ENCODE data around the gene RPS10. TPM values are rescaled to one million over a fixed set of nuclear protein-coding genes. Genes with fewer than 3 reads are reported as not detected.
"Not testable (repeated sequence)": the region's sequence is repeated elsewhere in the genome, so short reads cannot be mapped to it uniquely, and the experiment has no call there.

Gene RPS10
- total RNA-seq, 5 donors from 2014 or later (not counting 1 experiment from before 2014, with no cell fraction given) = 2,352 to 2,733 (median 2,512) TPM

- peak overlapping the region in 1 of 2 donors; percentile 55 for H3K27ac Mint-ChIP-seq
- ChIA-PET CTCF (interaction anchor here (0.5 to 2.5 kb wide), 26 partner anchors 9 to 252 kb away, joined by 3 to 22 read pairs (median 7); partner anchors contain the start of genes SMIM29 (in 2 of the 2), NUDT3 (in 1 of the 2) and RPS10 (in 1 of the 2)), POLR2A (interaction anchor here (0.5 to 0.9 kb wide), 5 partner anchors 9 to 880 kb away, joined by 3 to 6 read pairs (median 5); no protein-coding TSS in a partner anchor)
- peaks cover 0 to 8% (median 4%) of the 10 kb centered on the region in 3 donors for H3K4me1 Mint-ChIP-seq
- H3K4me1 ChIP-seq (ENCODE audit: control insufficient read depth in 1 of 2, extremely low read depth in 1 of 2, insufficient read depth in 2 of 2, low read length in 2 of 2) = no peaks in the 10 kb centered on the region
- no peak overlapping the region for H3K27ac ChIP-seq (ENCODE audit: low read length)
- no peaks in the 10 kb centered on the region for H3K9me3 Mint-ChIP-seq
- H3K27me3 Mint-ChIP-seq = no peaks in the 10 kb centered on the region
- peaks cover 28% of the 10 kb centered on the region for H3K36me3 Mint-ChIP-seq
- H3K4me3 ChIP-seq (ENCODE audit: control insufficient read depth in 1 of 2, extremely low read depth in 1 of 2, low read length in 1 of 2) = no peak overlapping the region
- no peaks in the 10 kb centered on the region for H3K27me3 ChIP-seq (replicated peaks in 1 of 2; ENCODE audit: control insufficient read depth in 2 of 2, extremely low read depth in 1 of 2, insufficient read depth in 2 of 2, low read length in 1 of 2)
- H3K36me3 ChIP-seq (ENCODE audit: control insufficient read depth in 2 of 2, extremely low read depth in 1 of 2, insufficient read depth in 1 of 2, low read length in 1 of 2) = peaks cover 8 to 50% of the 10 kb centered on the region in 2 donors
- 97% methylated on average over 5 of the region's 11 CpGs for WGBS (ENCODE audit: insufficient coverage)
- H3K4me3 Mint-ChIP-seq = no peak overlapping the region
- ATAC-seq (replicated peaks in 1 of 4) (peak; percentile 65 to 82 (median 67)), DNase-seq (peak in 31 of 35 experiments; percentile 9 to 71 (median 37))
- no peaks in the 10 kb centered on the region for H3K9me3 ChIP-seq
These were observed 10.6 kb downstream of the RPS10 start for GRCh38 chr6:34414999-34415858.

DNA sequence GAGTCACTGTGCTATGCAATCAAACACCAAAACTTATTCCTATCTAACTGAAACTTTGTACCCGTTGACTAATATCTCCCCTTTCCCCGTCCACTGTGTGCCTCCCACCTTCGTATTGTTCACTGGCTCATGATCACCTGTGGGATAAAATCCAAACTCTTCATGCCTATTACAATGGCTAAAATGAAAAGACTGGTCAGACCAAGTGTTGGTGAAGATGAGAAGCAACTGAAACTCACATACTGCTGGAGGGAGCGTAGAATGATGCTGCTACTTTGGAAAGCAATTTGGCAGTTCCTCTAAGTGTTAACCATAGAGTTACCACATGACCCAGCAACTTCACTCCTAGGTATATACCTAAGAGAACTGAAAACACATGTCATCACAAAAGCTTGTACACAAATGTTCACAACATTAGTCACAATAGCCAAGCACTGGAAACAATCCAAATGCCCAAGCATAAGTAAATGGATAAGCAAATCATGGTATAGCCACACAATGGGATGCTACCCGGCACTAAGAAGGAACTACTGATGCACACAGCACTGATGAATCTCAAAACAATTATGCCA, 13.1 kb downstream of the RPS10 start:
- CTCF ChIA-PET = interaction anchor here in 1 of 2 donors (0.5 kb wide), 1 partner anchor 235 kb away, joined by 3 read pairs; no protein-coding TSS in a partner anchor
- no peak overlapping the region for H3K4me3 Mint-ChIP-seq
- no peaks in the 10 kb centered on the region for H3K27me3 Mint-ChIP-seq
- no peaks in the 10 kb centered on the region for H3K9me3 Mint-ChIP-seq
- no peak for DNase-seq
- Histone ChIP-seq H3K4me3 (ENCODE audit: control insufficient read depth in 1 of 2, extremely low read depth in 1 of 2, low read length in 1 of 2) (no peak overlapping the region), H3K9me3 (no peaks in the 10 kb centered on the region), H3K27ac (ENCODE audit: low read length) (no peak overlapping the region), H3K36me3 (ENCODE audit: control insufficient read depth in 2 of 2, extremely low read depth in 1 of 2, insufficient read depth in 1 of 2, low read length in 1 of 2) (peaks cover 8 to 26% of the 10 kb centered on the region in 2 donors), H3K27me3 (replicated peaks in 1 of 2; ENCODE audit: control insufficient read depth in 2 of 2, extremely low read depth in 1 of 2, insufficient read depth in 2 of 2, low read length in 1 of 2) (no peaks in the 10 kb centered on the region), H3K4me1 (ENCODE audit: control insufficient read depth in 1 of 2, extremely low read depth in 1 of 2, insufficient read depth in 2 of 2, low read length in 2 of 2) (no peaks in the 10 kb centered on the region)
- H3K4me1 Mint-ChIP-seq = peaks cover 0 to 4% (median 2%) of the 10 kb centered on the region in 3 donors
- 83% methylated on average over 1 of the region's 5 CpGs for WGBS (ENCODE audit: insufficient coverage)
- H3K27ac Mint-ChIP-seq = no peak overlapping the region
- no peak for ATAC-seq (replicated peaks in 1 of 4)
- POLR2A ChIA-PET = no interaction called here
- peaks cover 20% of the 10 kb centered on the region for H3K36me3 Mint-ChIP-seq

GRCh38 chr6:34412016-34412415, 13.9 kb downstream of the RPS10 start:
- DNase-seq (no peak), ATAC-seq (replicated peaks in 1 of 4) (no peak)
- H3K27me3 Mint-ChIP-seq = no peaks in the 10 kb centered on the region
- ChIA-PET POLR2A (no interaction called here), CTCF (no interaction called here)
- H3K36me3 ChIP-seq (ENCODE audit: control insufficient read depth in 2 of 2, extremely low read depth in 1 of 2, insufficient read depth in 1 of 2, low read length in 1 of 2) = peaks cover 3 to 19% of the 10 kb centered on the region in 2 donors
- no peak overlapping the region for H3K4me3 Mint-ChIP-seq
- H3K36me3 Mint-ChIP-seq = peaks cover 15% of the 10 kb centered on the region
- H3K9me3 Mint-ChIP-seq = no peaks in the 10 kb centered on the region
- H3K9me3 ChIP-seq = no peaks in the 10 kb centered on the region
- no peak overlapping the region for H3K27ac ChIP-seq (ENCODE audit: low read length)
- H3K4me1 Mint-ChIP-seq = peaks cover 0 to 4% (median 2%) of the 10 kb centered on the region in 3 donors
- 100% methylated on average over 3 of the region's 5 CpGs for WGBS (ENCODE audit: insufficient coverage)
- H3K27me3 ChIP-seq (replicated peaks in 1 of 2; ENCODE audit: control insufficient read depth in 2 of 2, extremely low read depth in 1 of 2, insufficient read depth in 2 of 2, low read length in 1 of 2) = no peaks in the 10 kb centered on the region
- H3K4me1 ChIP-seq (ENCODE audit: control insufficient read depth in 1 of 2, extremely low read depth in 1 of 2, insufficient read depth in 2 of 2, low read length in 2 of 2) = no peaks in the 10 kb centered on the region
- no peak overlapping the region for H3K4me3 ChIP-seq (ENCODE audit: control insufficient read depth in 1 of 2, extremely low read depth in 1 of 2, low read length in 1 of 2)
- peak overlapping the region; percentile 7 to 62 for H3K27ac Mint-ChIP-seq

GRCh38 chr6:34407915-34408314, 18.0 kb downstream of the RPS10 start:
- H3K9me3 ChIP-seq; H3K36me3 Mint-ChIP-seq; H3K27me3 ChIP-seq (replicated peaks in 1 of 2; ENCODE audit: control insufficient read depth in 2 of 2, extremely low read depth in 1 of 2, insufficient read depth in 2 of 2, low read length in 1 of 2); H3K9me3 Mint-ChIP-seq; H3K27me3 Mint-ChIP-seq; H3K4me1 Mint-ChIP-seq; H3K4me3 ChIP-seq (ENCODE audit: control insufficient read depth in 1 of 2, extremely low read depth in 1 of 2, low read length in 1 of 2); H3K4me1 ChIP-seq (ENCODE audit: control insufficient read depth in 1 of 2, extremely low read depth in 1 of 2, insufficient read depth in 2 of 2, low read length in 2 of 2); POLR2A ChIA-PET; DNase-seq; H3K27ac ChIP-seq (ENCODE audit: low read length); H3K27ac Mint-ChIP-seq; H3K36me3 ChIP-seq (ENCODE audit: control insufficient read depth in 2 of 2, extremely low read depth in 1 of 2, insufficient read depth in 1 of 2, low read length in 1 of 2); ATAC-seq (replicated peaks in 1 of 4); H3K4me3 Mint-ChIP-seq: not testable (repeated sequence)
- CTCF ChIA-PET = interaction anchor here in 1 of 2 donors (0.6 kb wide), 1 partner anchor 150 kb away, joined by 4 read pairs; no protein-coding TSS in a partner anchor
- WGBS (ENCODE audit: insufficient coverage) = no CpG with 5 or more reads among the region's 1 CpG

- Mint-ChIP-seq H3K27me3 (no peaks in the 10 kb centered on the region), H3K9me3 (no peaks in the 10 kb centered on the region), H3K4me3 (no peak overlapping the region), H3K4me1 (peaks cover 12 to 14% (median 13%) of the 10 kb centered on the region in 3 donors), H3K36me3 (no peaks in the 10 kb centered on the region), H3K27ac (no peak overlapping the region)
- no peaks in the 10 kb centered on the region for H3K36me3 ChIP-seq (ENCODE audit: control insufficient read depth in 2 of 2, extremely low read depth in 1 of 2, insufficient read depth in 1 of 2, low read length in 1 of 2)
- POLR2A ChIA-PET = interaction anchor here in 1 of 2 donors (0.7 kb wide), 1 partner anchor 73 kb away, joined by 3 read pairs; no protein-coding TSS in a partner anchor
- H3K27ac ChIP-seq (ENCODE audit: low read length) = no peak overlapping the region
- no peak overlapping the region for H3K4me3 ChIP-seq (ENCODE audit: control insufficient read depth in 1 of 2, extremely low read depth in 1 of 2, low read length in 1 of 2)
- ATAC-seq (replicated peaks in 1 of 4) (no peak), DNase-seq (no peak)
- H3K4me1 ChIP-seq (ENCODE audit: control insufficient read depth in 1 of 2, extremely low read depth in 1 of 2, insufficient read depth in 2 of 2, low read length in 2 of 2) = peaks cover 7 to 16% of the 10 kb centered on the region in 2 experiments
- no peaks in the 10 kb centered on the region for H3K9me3 ChIP-seq
- WGBS (ENCODE audit: insufficient coverage) = no CpG with 5 or more reads among the region's 6 CpGs
- no peaks in the 10 kb centered on the region for H3K27me3 ChIP-seq (replicated peaks in 1 of 2; ENCODE audit: control insufficient read depth in 2 of 2, extremely low read depth in 1 of 2, insufficient read depth in 2 of 2, low read length in 1 of 2)
- CTCF ChIA-PET = interaction anchor here in 1 of 2 donors (0.6 to 1.0 kb wide), 2 partner anchors 19 to 230 kb away, joined by 3 to 4 read pairs; no protein-coding TSS in a partner anchor
These were observed 29.4 kb downstream of the RPS10 start for GRCh38 chr6:34396518-34396917.

DNA sequence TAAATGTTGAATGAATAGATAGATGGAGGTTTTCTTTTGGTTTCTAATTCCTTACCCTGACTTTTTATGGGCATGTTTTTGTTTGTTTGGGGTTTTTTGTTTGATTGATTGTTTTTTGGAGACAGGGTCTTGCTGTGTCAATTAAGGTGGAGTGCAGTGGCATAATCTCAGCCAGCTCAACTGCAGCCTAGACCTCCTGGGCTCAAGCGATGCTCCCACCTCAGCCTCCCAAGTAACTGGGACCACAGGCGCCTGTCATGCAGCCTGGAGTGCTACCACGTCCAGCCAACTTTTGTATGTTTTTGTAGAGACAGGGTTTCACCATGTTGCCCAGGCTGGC, 31.9 kb downstream of the RPS10 start:
- Mint-ChIP-seq H3K36me3 (no peaks in the 10 kb centered on the region), H3K4me1 (peaks cover 18% of the 10 kb centered on the region in 3 donors), H3K9me3 (no peaks in the 10 kb centered on the region), H3K27ac (peak overlapping the region; percentile 58 to 67), H3K4me3 (peak overlapping the region in 2 of 3 donors; percentile 67 to 72), H3K27me3 (no peaks in the 10 kb centered on the region)
- no peak overlapping the region for H3K4me3 ChIP-seq (ENCODE audit: control insufficient read depth in 1 of 2, extremely low read depth in 1 of 2, low read length in 1 of 2)
- ATAC-seq (replicated peaks in 1 of 4) (no peak), DNase-seq (no peak)
- ChIA-PET POLR2A (interaction anchor here in 1 of 2 donors (0.6 kb wide), 1 partner anchor 713 kb away, joined by 3 read pairs; no protein-coding TSS in a partner anchor), CTCF (interaction anchor here in 1 of 2 donors (0.9 kb wide), 1 partner anchor 29 kb away, joined by 4 read pairs; no protein-coding TSS in a partner anchor)
- WGBS (ENCODE audit: insufficient coverage) = no CpG with 5 or more reads among the region's 3 CpGs
- peaks cover 13 to 23% of the 10 kb centered on the region in 2 experiments for H3K4me1 ChIP-seq (ENCODE audit: control insufficient read depth in 1 of 2, extremely low read depth in 1 of 2, insufficient read depth in 2 of 2, low read length in 2 of 2)
- H3K27ac ChIP-seq (ENCODE audit: low read length) = no peak overlapping the region
- H3K36me3 ChIP-seq (ENCODE audit: control insufficient read depth in 2 of 2, extremely low read depth in 1 of 2, insufficient read depth in 1 of 2, low read length in 1 of 2) = no peaks in the 10 kb centered on the region
- H3K27me3 ChIP-seq (replicated peaks in 1 of 2; ENCODE audit: control insufficient read depth in 2 of 2, extremely low read depth in 1 of 2, insufficient read depth in 2 of 2, low read length in 1 of 2) = no peaks in the 10 kb centered on the region
- H3K9me3 ChIP-seq = no peaks in the 10 kb centered on the region

All from T-cell (primary cell).